HG03135 (cell line): ENCODE data around the gene DPP3.
"Not testable (repeated sequence)": the region's sequence is repeated elsewhere in the genome, so short reads cannot be mapped to it uniquely, and the experiment has no call there.

ENCODE experiments used
- ATAC-seq: cut with Tn5 transposase; IDR thresholded peaks from one replicate; pipeline ENCODE4 v1.9.1; 2021; ENCODE audit warnings: mild to moderate bottlenecking, moderate library complexity; ENCODE audit not compliant: unreplicated experiment

The DPP3 gene, protein sequence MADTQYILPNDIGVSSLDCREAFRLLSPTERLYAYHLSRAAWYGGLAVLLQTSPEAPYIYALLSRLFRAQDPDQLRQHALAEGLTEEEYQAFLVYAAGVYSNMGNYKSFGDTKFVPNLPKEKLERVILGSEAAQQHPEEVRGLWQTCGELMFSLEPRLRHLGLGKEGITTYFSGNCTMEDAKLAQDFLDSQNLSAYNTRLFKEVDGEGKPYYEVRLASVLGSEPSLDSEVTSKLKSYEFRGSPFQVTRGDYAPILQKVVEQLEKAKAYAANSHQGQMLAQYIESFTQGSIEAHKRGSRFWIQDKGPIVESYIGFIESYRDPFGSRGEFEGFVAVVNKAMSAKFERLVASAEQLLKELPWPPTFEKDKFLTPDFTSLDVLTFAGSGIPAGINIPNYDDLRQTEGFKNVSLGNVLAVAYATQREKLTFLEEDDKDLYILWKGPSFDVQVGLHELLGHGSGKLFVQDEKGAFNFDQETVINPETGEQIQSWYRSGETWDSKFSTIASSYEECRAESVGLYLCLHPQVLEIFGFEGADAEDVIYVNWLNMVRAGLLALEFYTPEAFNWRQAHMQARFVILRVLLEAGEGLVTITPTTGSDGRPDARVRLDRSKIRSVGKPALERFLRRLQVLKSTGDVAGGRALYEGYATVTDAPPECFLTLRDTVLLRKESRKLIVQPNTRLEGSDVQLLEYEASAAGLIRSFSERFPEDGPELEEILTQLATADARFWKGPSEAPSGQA

DNA sequence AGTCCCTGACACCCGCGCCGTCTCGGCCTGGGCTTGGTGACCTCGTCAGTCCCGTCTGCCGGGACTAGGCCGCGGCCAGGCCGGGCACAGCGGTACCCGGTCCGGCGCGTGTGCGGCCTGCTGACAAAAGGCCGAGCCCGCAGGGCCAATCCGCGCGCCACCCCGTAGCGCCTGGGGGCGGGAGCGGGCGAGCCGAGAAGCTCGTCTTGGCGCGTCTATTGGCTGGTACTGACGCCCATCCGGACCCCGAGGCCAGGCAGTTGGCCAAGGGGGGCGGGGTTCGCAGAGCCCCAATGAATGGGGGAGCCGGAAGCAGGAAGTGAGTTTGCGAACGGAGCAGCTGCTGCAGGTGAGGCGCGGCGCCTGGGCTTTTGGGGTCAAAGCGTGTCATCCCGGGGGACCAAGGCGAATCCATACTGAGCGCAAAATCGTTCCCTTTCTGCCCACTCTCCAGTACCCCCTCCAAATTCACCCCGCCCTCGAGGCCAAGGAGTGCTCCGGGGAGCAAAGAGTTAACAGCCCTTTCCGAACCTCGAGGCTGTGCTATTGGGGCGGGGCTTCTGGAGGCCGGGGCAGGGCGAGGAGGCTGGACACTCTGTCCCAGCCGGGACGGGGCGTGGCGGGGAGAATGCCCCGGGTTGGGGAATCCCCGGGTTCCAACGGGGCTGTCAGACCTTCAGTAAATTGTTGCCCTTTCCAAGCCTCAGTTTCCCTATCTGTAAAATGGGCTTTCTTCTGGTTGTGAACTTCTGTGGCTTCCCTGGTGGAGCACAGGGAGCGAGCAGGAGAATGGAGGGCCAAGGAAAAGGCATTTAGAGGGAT lies at the start of gene DPP3:
TSS of gene DPP3 (plus strand) at position 318 of the 822 bp plus-strand sequence. CDS start 1,767 bp downstream, outside the sequence.
- peak; percentile 88 for ATAC-seq

DNA sequence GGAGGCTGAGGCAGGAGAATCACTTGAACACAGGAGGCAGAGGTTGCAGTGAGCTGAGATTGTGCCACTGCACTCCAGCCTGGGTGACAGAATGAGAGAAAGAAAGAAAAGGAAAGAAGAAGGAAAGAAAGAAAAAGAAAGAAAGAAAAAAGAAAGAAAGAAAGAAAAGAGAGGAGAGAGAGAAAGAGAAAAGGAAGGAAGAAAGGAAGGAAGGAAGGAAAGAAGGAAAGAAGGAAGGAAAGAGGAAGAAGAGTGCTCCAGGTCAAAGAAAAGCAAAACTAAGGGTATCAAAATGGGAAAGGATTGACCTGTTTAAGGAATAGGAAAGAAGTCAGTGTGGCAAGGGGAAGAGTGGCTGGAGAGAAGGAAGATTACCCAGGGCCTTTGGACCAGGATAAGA lies 48.9 kb upstream of the DPP3 start:
- not testable (repeated sequence) for ATAC-seq

DNA sequence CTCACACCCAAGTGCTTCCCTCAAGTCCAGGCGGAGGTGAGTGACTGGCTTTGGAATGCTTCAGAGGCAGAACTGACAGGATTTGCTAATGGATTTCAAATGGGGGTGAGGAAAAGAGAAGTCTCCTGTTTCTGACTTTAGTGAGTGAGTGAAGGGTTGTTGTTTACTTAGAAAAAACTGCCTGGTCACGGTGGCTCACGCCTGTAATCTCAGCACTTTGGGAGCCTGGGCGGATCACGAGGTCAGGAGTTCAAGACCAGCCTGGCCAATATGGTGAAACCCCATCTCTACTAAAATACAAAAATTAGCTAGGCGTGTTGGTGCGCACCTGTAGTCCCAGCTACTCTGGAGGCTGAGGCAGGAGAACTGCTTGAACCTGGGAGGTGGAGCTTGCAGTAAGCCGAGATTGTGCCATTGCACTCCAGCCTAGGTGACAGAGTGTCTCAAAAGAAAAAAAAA lies 48.3 kb upstream of the DPP3 start:
- ATAC-seq: not testable (repeated sequence)

DNA sequence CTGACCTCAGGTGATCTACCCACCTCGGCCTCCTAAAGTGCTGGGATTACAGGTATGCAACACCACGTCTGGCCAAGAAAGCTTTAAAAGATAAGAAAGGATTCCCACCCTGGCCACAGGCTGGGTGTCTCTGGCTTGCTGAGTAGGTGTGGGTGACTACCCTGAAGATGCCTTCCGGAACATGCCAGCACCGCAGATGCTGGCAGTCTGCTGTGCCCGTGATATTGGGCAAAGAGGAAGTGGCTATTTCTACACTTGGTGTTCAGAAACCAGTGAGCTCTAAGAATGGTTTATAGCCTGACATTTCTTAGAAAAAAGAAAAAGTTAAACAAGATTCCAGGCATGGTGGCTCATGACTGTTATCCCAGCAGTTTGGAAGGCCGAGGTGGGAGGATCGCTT lies 47.6 kb upstream of the DPP3 start:
- no peak for ATAC-seq

DNA sequence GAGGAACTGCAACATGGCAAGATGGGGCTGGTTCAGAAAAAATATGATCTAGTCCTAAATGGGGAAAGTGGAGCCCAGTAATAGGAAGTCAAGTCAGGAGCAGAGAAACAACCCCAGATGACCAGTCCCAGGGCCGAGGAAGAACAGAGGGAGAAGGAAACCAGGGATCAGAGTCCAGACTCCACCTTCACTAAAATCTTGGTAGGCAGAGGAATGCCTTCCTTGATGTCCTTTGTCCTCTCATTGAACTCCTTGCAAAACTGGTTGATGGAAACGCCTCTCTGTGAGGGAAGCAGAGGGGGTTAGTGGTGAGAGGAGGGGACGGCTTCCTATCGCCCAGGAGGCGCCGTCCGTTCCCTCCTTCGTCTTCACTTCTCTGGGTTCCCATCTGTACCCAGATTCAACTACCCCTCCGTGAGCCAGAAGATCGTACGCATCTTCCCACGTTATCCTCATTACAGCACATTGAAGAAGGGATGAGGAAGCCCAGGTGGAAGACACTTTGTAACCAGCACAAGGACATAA lies 42.2 kb upstream of the DPP3 start:
- ATAC-seq: no peak

DNA sequence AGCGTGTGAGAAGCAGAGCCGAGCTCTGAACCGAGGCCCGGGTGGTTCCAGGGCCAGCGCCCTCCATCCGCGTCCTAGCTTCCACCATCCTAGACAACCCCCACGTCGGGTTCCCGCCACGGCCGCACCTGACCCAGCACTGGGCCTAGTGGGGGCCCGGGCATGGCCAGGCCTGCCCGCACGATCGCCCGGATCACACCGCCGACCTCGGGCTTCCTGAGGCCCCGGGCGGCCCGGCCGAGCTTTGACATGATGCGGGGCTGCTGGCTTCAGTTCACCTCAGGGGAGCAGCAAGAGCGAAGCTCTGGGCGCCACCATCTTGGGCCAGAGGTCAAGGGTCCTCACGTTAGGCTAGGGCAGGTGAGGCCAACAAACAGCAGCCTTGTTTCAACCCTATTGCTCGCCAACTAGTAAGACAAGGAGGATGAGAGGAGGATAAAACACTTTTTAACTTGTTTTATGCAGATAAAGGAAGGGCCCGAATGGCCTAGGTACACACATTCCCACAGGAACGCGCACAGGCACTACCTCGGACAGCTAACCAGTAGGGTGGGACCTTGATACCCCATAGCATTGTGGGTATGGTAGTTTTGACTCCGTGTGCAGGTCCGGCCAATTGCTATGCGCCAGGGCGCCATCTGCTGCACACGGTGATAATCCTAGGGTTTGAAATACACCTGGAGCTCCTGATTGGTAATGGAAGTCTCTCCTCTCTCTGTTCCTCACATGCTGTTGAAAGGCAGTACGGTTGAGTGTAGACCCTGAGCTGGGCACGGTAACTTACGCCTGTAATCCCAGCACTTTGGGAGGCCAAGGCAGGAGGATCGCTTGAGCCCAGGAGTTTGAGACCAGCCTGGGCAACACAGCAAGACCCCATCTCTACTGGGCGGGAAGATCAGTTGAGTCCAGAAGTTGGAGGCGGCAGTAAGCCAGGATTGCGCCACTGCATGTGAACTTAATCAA lies 41.4 kb upstream of the DPP3 start, which contains the start of gene MRPL11:
TSS of gene MRPL11 (minus strand) at position 345 of the 963 bp plus-strand sequence. CDS start at position 251, 94 bp downstream.
- ATAC-seq: peak; percentile 91

DNA sequence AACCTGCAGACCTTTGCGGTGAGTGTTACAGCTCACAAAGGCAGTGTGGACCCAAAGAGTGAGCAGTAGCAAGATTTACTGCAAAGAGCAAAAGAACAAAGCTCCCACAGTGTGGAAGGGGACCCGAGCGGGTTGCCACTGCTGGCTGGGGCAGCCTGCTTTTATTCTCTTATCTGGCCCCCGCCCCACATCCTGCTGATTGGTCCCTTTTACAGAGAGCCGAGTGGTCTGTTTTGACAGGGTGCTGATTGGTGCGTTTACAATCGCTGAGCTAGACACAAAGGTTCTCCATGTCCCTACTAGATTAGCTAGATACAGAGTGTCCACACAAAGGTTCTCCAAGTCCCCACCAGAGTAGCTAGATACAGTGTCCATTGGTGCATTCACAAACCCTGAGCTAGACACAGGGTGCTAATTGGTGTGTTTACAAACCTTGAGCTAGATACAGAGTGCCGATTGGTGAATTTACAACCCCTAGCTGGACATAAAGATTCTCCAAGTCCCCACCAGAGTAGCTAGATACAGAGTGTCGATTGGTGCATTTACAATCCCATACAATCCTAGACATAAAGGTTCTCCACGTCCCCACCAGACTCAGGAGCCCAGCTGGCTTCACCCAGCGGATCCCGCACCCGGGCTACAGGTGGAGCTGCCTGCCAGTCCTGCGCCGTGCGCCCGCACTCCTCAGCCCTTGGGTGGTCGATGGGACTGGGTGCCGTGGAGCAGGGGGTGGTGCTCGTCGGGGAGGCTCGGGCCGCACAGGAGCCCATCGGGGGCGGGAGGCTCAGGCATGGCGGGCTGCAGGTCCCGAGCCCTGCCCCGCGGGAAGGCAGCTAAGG lies 39.9 kb upstream of the DPP3 start:
- not testable (repeated sequence) for ATAC-seq

DNA sequence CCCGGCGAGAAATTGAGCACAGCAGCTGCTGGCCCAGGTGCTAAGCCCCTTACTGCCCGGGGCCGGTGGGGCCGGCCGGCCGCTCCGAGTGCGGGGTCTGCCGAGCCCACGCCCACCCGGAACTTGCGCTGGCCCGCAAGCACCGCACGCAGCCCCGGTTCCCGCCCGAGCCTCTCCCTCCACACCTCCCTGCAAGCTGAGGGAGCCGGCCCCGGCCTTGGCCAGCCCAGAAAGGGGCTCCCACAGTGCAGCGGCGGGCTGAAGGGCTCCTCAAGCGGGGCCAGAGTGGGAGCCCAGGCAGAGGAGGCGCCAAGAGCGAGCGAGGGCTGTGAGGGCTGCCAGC lies 39.3 kb upstream of the DPP3 start:
- not testable (repeated sequence) for ATAC-seq

DNA sequence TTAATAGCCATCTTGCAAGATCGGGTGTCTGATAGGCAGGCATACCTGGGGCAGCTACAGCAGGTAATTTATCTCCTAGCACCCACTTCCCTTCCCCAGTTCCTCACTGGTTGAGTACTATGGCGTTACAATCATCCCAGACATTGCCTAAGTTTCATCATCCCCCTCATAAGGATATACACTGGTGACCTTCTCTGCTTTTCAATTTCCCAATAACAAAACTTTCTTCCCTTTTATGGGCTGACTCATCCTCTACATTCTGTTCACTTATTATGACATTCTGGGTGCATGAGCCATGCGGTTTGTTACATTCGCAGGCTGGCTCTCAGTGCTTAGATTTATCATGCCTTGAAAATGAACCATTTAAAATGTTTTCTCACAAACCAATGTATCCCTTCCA lies 36.6 kb upstream of the DPP3 start:
- ATAC-seq: no peak

DNA sequence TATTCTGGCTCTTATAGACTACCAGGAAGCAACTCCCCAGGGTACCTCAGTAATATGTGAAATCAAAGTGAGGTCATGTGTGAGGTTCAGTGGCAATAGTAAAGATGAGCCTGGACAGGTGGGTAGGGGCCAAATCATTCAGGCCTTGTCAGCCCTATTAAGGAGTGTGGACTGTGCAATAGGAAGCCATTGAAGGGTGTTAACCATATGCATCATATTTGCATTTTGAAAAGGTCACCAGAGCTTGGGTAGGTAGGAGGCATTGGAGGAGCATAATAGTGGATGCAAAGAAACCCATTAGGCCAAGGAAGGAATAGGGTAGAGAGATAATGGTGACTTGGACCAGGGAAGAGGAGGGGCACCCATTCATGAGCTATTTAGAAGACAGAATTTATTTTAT lies 33.2 kb upstream of the DPP3 start:
- ATAC-seq: no peak

DNA sequence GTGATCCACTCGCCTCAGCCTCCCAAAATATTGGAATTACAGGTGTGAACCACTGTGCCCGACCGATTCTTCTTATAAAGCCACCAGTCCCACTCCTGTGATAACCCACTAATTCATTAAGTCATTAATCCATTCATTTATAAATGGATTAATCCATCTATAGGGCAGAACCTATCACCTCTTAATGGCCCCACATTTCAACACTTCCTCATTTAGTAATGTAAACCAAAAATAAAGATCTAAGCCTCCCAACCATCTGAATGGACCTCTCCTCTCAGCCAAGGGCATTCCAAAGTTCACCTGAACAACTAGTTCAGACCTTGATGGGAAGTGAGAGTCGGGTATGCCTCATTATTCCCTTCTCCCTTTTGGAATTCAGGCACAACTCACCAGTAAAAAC lies 31.7 kb upstream of the DPP3 start:
- no peak for ATAC-seq

DNA sequence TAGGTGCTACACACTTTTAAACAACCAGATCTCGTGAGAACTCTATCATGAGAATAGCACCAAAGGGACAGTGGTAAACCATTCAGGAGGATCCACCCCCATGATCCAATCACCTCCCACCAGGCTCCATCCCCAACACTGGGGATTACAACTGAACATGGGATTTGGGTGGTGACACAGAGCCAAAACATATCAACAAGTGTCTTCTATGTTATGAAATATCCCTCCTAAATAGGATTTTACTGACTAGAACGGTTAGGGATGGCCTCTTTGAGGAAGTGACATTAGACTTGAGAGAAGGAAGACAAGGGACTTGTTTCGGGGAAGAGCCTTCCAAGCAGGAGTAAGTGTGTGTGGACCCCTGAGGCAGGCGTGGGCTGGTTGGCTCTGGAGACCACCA lies 29.7 kb upstream of the DPP3 start:
- no peak for ATAC-seq

DNA sequence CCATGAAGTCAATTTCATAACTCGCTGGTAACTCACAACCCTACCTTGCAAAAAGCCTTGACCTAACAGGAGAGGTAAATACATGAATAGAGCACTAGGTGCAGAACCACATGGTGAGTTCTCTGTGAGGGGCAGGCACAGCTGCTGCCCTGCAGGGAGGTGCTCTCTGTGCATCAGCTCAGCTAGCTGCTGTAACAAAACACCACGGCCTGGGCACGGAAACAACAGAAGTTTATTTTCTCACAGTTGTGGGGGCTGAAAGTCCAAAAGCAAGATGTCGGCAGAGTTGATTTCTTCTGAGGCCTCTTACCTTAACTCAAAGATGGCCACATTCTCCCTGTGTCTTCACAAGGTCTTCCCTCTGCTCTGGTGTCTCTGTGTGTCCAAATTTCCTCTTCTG lies 28.6 kb upstream of the DPP3 start:
- no peak for ATAC-seq

DNA sequence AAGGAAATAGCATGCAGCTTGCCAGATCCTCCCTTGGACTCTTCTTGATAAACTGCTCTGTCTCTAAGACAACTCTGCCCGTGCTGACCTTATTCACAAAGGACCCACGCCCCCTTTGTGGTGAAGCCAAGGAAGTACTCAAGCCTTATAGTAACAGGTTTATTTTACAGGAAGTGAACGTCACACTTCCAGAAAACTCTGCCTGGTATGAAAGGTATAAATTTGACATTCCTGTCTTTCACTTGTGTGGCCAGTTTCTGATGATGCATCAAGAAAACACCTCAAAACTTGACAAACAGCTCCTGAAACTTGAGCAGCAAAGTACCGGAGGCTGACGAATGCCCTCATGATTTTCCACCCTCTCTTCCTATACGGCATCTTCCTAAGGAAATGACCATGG lies 26.0 kb upstream of the DPP3 start:
- no peak for ATAC-seq

DNA sequence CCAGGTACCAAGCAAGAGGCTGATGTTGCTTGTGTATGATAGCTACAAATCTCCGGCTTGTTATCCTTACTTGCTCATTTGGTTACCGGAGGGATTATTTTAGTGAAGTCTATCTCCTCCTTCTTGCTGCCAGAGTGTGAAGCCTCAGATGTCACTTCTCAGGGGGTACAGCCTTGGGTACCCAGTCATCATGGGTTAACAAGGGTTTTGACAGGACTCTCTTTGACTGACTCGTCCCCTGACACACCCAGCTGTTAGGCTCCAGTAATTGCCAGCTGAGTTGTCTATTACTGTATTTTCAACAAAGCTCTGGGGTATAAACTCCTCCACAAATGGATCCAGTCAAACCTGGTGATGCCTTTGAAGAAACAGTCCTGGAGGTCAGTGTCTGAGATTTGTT lies 25.4 kb upstream of the DPP3 start:
- ATAC-seq: no peak

DNA sequence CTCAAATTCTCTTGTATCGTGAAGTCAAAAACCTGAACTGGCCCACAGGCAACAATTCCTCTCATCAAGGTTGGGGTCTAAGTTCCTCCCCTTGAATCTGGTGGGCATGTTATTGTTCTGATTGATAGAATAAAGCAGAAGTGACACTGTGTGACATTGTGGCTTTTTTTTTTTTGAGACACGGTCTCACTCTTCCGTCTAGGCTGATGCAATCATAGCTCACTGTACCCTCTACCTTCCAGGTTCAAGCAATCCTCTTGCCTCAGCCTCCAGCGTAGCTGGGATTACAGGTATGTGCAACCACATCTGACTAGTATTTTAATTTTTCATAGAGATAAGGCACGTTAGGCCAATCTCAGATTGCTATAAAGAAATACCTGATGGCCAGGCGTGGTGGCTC lies 22.4 kb upstream of the DPP3 start:
- ATAC-seq: no peak

DNA sequence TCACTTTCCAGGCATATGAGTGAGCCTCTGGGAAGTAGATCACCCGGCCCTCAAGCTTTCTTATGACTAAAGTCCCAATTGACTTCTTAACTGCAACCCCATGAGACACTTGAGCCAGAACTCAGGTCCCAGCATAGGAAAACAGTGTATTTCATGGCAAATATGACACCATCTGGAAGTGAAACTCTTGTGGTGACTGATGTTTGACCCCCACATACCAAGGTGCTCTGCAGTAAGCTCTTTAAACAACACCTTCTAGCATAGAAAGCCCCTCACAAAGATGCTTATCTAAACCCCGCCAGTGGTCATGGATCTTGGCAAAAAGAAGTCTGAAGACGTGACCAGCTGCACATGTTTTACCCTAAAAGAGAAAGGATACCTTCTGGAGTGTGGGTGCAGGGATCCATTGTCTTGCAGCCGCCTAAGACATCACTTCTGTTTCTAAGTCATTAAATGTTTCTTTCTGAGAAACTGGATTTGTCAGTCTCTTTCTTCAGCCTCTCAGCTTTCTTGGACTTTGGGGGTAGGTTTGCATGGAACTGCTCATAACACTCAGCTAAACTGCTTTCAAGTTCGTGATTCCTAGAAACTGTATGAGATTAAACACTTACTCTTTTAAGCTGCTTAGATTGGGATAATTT lies 21.0 kb upstream of the DPP3 start:
- ATAC-seq: no peak

DNA sequence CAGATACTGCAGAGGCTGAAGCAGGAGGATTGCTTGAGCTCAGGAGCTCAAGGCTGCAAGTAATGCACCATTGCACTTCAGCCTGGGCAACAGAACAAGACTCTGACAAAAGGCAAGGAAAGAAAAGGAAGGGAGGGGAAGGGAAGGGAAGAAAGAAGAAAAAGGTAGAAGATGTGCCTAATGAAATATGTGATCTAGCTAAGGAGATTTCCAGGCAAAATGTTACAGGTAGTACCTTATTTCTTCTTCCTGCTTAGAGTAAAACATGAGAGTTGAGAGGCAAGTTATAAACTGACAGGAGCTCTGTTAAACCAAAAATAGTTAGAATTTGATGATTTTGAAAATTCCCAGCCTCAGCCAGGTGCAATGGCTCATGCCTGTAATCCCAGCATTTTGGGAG lies 18.2 kb upstream of the DPP3 start:
- no peak for ATAC-seq

DNA sequence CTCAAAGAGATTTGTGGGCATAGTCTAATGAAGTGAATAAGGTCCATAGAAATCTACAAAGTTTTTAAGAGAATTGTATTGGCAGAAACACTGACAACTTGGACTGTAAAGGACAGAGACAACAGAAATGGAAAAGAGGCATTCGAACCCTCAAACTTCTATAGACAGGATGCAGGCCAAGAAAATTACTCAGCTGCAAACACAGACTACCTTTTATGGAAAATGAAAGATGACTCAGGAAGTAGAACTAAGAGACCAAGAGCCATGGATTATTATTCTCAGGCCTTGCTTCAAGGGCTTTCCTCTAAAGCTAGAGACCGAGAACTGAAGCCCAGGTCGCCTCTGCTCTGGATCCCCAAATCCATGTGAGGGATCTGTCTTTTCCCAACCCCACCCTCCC lies 17.3 kb upstream of the DPP3 start:
- no peak for ATAC-seq
